Peyer's patch (tissue), 4 donors: ENCODE results near the gene LARGE2.

Experiments used
- CTCF ChIP-seq, 6 experiments: fragments of 450-650 bp in 4 of 6; fragments of 200-600 bp in 2 of 6; sonication (generic) in 1 of 6; IDR thresholded peaks; one replicate each; pipeline ENCODE4 v1.5.1; 2017 to 2019; ENCODE audit warnings: antibody characterized with exemption in 6 of 6, mild to moderate bottlenecking in 3 of 6, moderate library complexity in 1 of 6
- POLR2A ChIP-seq, 2 donors: fragments of 450-650 bp; IDR thresholded peaks; one replicate each; pipeline ENCODE4 v1.5.1; 2017; ENCODE audit warnings: antibody characterized with exemption in 2 of 2, mild to moderate bottlenecking in 2 of 2, moderate library complexity in 2 of 2

- TF ChIP-seq CTCF (IDR thresholded peaks at IDR 0.05) (no peak), POLR2A (IDR thresholded peaks at IDR 0.05) (no peak)
These were observed 12.3 kb downstream of the LARGE2 start for GRCh38 chr11:45934580-45935318.
